Stimulated activated naive CD8-positive, alpha-beta T cell treated with anti-CD3 and anti-CD28 coated beads, Interleukin-15, amount 100 ng/mL, for 72 hours (primary cell): ENCODE measurements around the gene GPM6B.

Experiments
- ATAC-seq: fragments of 150-1000 bp; cut with Tn5 transposase; 2 replicates; pipeline ENCODE4 v1.10.0; 2021; ENCODE audit warnings: mild to moderate bottlenecking, moderate library complexity
- DNase-seq, 2 donors: peaks; one replicate each; pipeline ENCODE4 v3.0.0; 2021 to 2022
- H3K27ac Mint-ChIP-seq, 2 donors: one replicate each; pipeline ENCODE4 v1.8.0; 2022; ENCODE audit warnings: mild to moderate bottlenecking in 2 of 2, mixed read lengths in 2 of 2, moderate library complexity in 2 of 2
- H3K27me3 Mint-ChIP-seq: one replicate; pipeline ENCODE4 v1.8.0; 2022; ENCODE audit warnings: mixed read lengths
- H3K4me1 Mint-ChIP-seq: one replicate; pipeline ENCODE4 v1.8.0; 2022; ENCODE audit warnings: mild to moderate bottlenecking, mixed read lengths
- H3K4me3 Mint-ChIP-seq, 2 donors: one replicate each; pipeline ENCODE4 v1.8.0; 2022; ENCODE audit warnings: mild to moderate bottlenecking in 2 of 2, mixed read lengths in 2 of 2, moderate library complexity in 1 of 2
- H3K9me3 Mint-ChIP-seq, 2 donors: one replicate each; pipeline ENCODE4 v1.8.0; 2022; ENCODE audit warnings: mixed read lengths in 2 of 2

The GPM6B gene

GRCh38 chrX:13834355-13834754 lies 17.5 kb upstream of the GPM6B start:
- no peaks in the 10 kb centered on the region for H3K9me3 Mint-ChIP-seq

GRCh38 chrX:13829983-13830382 lies 13.1 kb upstream of the GPM6B start:
- Mint-ChIP-seq H3K9me3 (no peaks in the 10 kb centered on the region), H3K4me1 (no peaks in the 10 kb centered on the region), H3K4me3 (no peak overlapping the region), H3K27ac (no peak overlapping the region), H3K27me3 (no peaks in the 10 kb centered on the region)
- DNase-seq (no peak), ATAC-seq (no peak)

More at GRCh38 chrX:13834355-13834754, 17.5 kb upstream of the GPM6B start:
- DNase-seq (no peak), ATAC-seq (no peak)
- Mint-ChIP-seq H3K27ac (no peak overlapping the region), H3K4me1 (no peaks in the 10 kb centered on the region), H3K27me3 (no peaks in the 10 kb centered on the region), H3K4me3 (no peak overlapping the region)

- no peaks in the 10 kb centered on the region for H3K27me3 Mint-ChIP-seq
- H3K4me1 Mint-ChIP-seq: no peaks in the 10 kb centered on the region
- no peaks in the 10 kb centered on the region for H3K9me3 Mint-ChIP-seq
- no peak for ATAC-seq
- no peak overlapping the region for H3K4me3 Mint-ChIP-seq
- no peak for DNase-seq
- no peak overlapping the region for H3K27ac Mint-ChIP-seq
Measured at GRCh38 chrX:13828392-13828791, 11.5 kb upstream of the GPM6B start.

GRCh38 chrX:13827298-13828090 lies 10.6 kb upstream of the GPM6B start:
- no peaks in the 10 kb centered on the region for H3K27me3 Mint-ChIP-seq
- H3K4me3 Mint-ChIP-seq: no peak overlapping the region
- DNase-seq (no peak), ATAC-seq (no peak)
- no peak overlapping the region for H3K27ac Mint-ChIP-seq
- no peaks in the 10 kb centered on the region for H3K4me1 Mint-ChIP-seq
- no peaks in the 10 kb centered on the region for H3K9me3 Mint-ChIP-seq

- no peak for DNase-seq
- H3K4me1 Mint-ChIP-seq: no peaks in the 10 kb centered on the region
Measured at GRCh38 chrX:13826770-13827169, 9.9 kb upstream of the GPM6B start.

GRCh38 chrX:13825178-13825762 lies 8.4 kb upstream of the GPM6B start:
- Mint-ChIP-seq H3K27me3 (no peaks in the 10 kb centered on the region), H3K9me3 (no peaks in the 10 kb centered on the region), H3K27ac (no peak overlapping the region), H3K4me3 (no peak overlapping the region), H3K4me1 (no peaks in the 10 kb centered on the region)
- no peak for DNase-seq
- ATAC-seq: no peak

More at GRCh38 chrX:13826770-13827169, 9.9 kb upstream of the GPM6B start:
- Mint-ChIP-seq H3K27ac (no peak overlapping the region), H3K4me3 (no peak overlapping the region), H3K27me3 (no peaks in the 10 kb centered on the region), H3K9me3 (no peaks in the 10 kb centered on the region)
- ATAC-seq: no peak

- Mint-ChIP-seq H3K4me3 (no peak overlapping the region), H3K27me3 (no peaks in the 10 kb centered on the region), H3K4me1 (no peaks in the 10 kb centered on the region), H3K27ac (no peak overlapping the region), H3K9me3 (no peaks in the 10 kb centered on the region)
- no peak for ATAC-seq
- DNase-seq: no peak
Measured at GRCh38 chrX:13824746-13825145, 7.9 kb upstream of the GPM6B start.

- no peak overlapping the region for H3K27ac Mint-ChIP-seq
- no peak for ATAC-seq
- no peaks in the 10 kb centered on the region for H3K9me3 Mint-ChIP-seq
- H3K4me3 Mint-ChIP-seq: no peak overlapping the region
- no peaks in the 10 kb centered on the region for H3K4me1 Mint-ChIP-seq
- H3K27me3 Mint-ChIP-seq: peaks cover 8% of the 10 kb centered on the region
- no peak for DNase-seq
Measured at GRCh38 chrX:13821738-13822137, 4.8 kb upstream of the GPM6B start.

GRCh38 chrX:13816176-13816575 lies 717 bp downstream of the GPM6B start:
- H3K4me1 Mint-ChIP-seq: no peaks in the 10 kb centered on the region
- no peak overlapping the region for H3K27ac Mint-ChIP-seq
- peaks cover 12% of the 10 kb centered on the region for H3K27me3 Mint-ChIP-seq
- no peak for DNase-seq
- H3K9me3 Mint-ChIP-seq: no peaks in the 10 kb centered on the region
- ATAC-seq: no peak
- H3K4me3 Mint-ChIP-seq: no peak overlapping the region

- no peaks in the 10 kb centered on the region for H3K4me1 Mint-ChIP-seq
- no peak for DNase-seq
- peaks cover 12% of the 10 kb centered on the region for H3K27me3 Mint-ChIP-seq
- H3K27ac Mint-ChIP-seq: no peak overlapping the region
- H3K4me3 Mint-ChIP-seq: no peak overlapping the region
- ATAC-seq: no peak
- no peaks in the 10 kb centered on the region for H3K9me3 Mint-ChIP-seq
Measured at GRCh38 chrX:13815664-13816063, 1.2 kb downstream of the GPM6B start.

GRCh38 chrX:13808865-13809264 lies 8.0 kb downstream of the GPM6B start:
- H3K27me3 Mint-ChIP-seq: no peaks in the 10 kb centered on the region
- no peaks in the 10 kb centered on the region for H3K9me3 Mint-ChIP-seq
- ATAC-seq: no peak
- H3K4me1 Mint-ChIP-seq: no peaks in the 10 kb centered on the region
- DNase-seq: no peak
- H3K27ac Mint-ChIP-seq: no peak overlapping the region
- no peak overlapping the region for H3K4me3 Mint-ChIP-seq

- no peak for DNase-seq
- no peak for ATAC-seq
- H3K27ac Mint-ChIP-seq: no peak overlapping the region
- H3K27me3 Mint-ChIP-seq: no peaks in the 10 kb centered on the region
- H3K9me3 Mint-ChIP-seq: no peaks in the 10 kb centered on the region
- H3K4me3 Mint-ChIP-seq: no peak overlapping the region
- H3K4me1 Mint-ChIP-seq: no peaks in the 10 kb centered on the region
Measured at GRCh38 chrX:13808293-13808692, 8.6 kb downstream of the GPM6B start.

- Mint-ChIP-seq H3K27me3 (no peaks in the 10 kb centered on the region), H3K4me3 (no peak overlapping the region), H3K27ac (no peak overlapping the region), H3K4me1 (no peaks in the 10 kb centered on the region), H3K9me3 (no peaks in the 10 kb centered on the region)
- no peak for ATAC-seq
- no peak for DNase-seq
Measured at GRCh38 chrX:13805241-13805640, 11.7 kb downstream of the GPM6B start.

GRCh38 chrX:13803116-13803515 lies 13.8 kb downstream of the GPM6B start:
- H3K4me3 Mint-ChIP-seq: no peak overlapping the region
- ATAC-seq (no peak), DNase-seq (no peak)
- no peaks in the 10 kb centered on the region for H3K4me1 Mint-ChIP-seq
- H3K27ac Mint-ChIP-seq: no peak overlapping the region
- no peaks in the 10 kb centered on the region for H3K27me3 Mint-ChIP-seq
- H3K9me3 Mint-ChIP-seq: no peaks in the 10 kb centered on the region

- no peak overlapping the region for H3K27ac Mint-ChIP-seq
- ATAC-seq (no peak), DNase-seq (no peak)
- H3K4me3 Mint-ChIP-seq: no peak overlapping the region
- H3K9me3 Mint-ChIP-seq: no peaks in the 10 kb centered on the region
- H3K4me1 Mint-ChIP-seq: no peaks in the 10 kb centered on the region
- H3K27me3 Mint-ChIP-seq: no peaks in the 10 kb centered on the region
Measured at GRCh38 chrX:13798184-13798583, 18.7 kb downstream of the GPM6B start.

GRCh38 chrX:13797512-13797911 lies 19.4 kb downstream of the GPM6B start:
- Mint-ChIP-seq H3K9me3 (no peaks in the 10 kb centered on the region), H3K27me3 (no peaks in the 10 kb centered on the region), H3K4me1 (no peaks in the 10 kb centered on the region), H3K4me3 (no peak overlapping the region), H3K27ac (no peak overlapping the region)
- DNase-seq (no peak), ATAC-seq (no peak)

GRCh38 chrX:13794417-13794816 lies 22.5 kb downstream of the GPM6B start:
- DNase-seq: no peak
- Mint-ChIP-seq H3K4me1 (no peaks in the 10 kb centered on the region), H3K4me3 (no peak overlapping the region), H3K27ac (no peak overlapping the region), H3K9me3 (no peaks in the 10 kb centered on the region), H3K27me3 (no peaks in the 10 kb centered on the region)
- ATAC-seq: no peak
